Caco-2 (cell line): ENCODE results near the gene UBAP2. TPM values are rescaled to one million over a fixed set of nuclear protein-coding genes. Genes with fewer than 3 reads are reported as not detected.

ENCODE experiments used
- BruUV-seq: library from RNA; stranded (reverse); fragments of 400-500 nt; replicated peaks from 2 replicates; lab custom pipeline; 2021; lab: Mats Ljungman, UMichigan
- CTCF ChIA-PET: fragments of 300-600 bp; sonication (Branson Sonifier 250); formaldehyde crosslinking; loops from one replicate; lab custom pipeline; 2022; ENCODE audit warnings: antibody characterized with exemption; lab: Charles Lee
- POLR2A ChIA-PET: fragments of 300-600 bp; sonication (Branson Sonifier 250); formaldehyde crosslinking; loops from one replicate; lab custom pipeline; 2022; ENCODE audit warnings: antibody characterized with exemption; lab: Charles Lee
- DNase-seq, 2 experiments: peaks; one replicate each; pipeline versions ENCODE4 v3.0.0 to v3.0.0-alpha.2; 2020 to 2022
- H3K27me3 ChIP-seq: replicated peaks from 2 replicates; pipeline ENCODE4 v1.6.0; 2011; ENCODE audit warnings: low read length; ENCODE audit not compliant: control insufficient read depth, insufficient read depth
- H3K36me3 ChIP-seq: 2 replicates; pipeline ENCODE4 v1.5.1; 2011; ENCODE audit warnings: low read length; ENCODE audit not compliant: control insufficient read depth, insufficient read depth
- H3K4me1 ChIP-seq: fragments of 250-450 bp; sonication (Bioruptor Pico); 2 replicates; pipeline ENCODE4 v1.5.1; 2020; ENCODE audit warnings: mild to moderate bottlenecking
- H3K4me3 ChIP-seq: 2 replicates; pipeline ENCODE4 v1.5.1; 2011; ENCODE audit warnings: low read depth, mild to moderate bottlenecking, control low read depth, low read length
- H3K9me3 ChIP-seq: fragments of 250-450 bp; sonication (Bioruptor Pico); 2 replicates; pipeline ENCODE4 v1.5.1; 2020; ENCODE audit warnings: mild to moderate bottlenecking, moderate library complexity
- H3K27ac Mint-ChIP-seq: one replicate; pipeline ENCODE4 v1.8.0; 2022; ENCODE audit warnings: mixed read lengths; ENCODE audit not compliant: unreplicated experiment
- H3K27me3 Mint-ChIP-seq: one replicate; pipeline ENCODE4 v1.8.0; 2022; ENCODE audit warnings: mixed read lengths; ENCODE audit not compliant: insufficient read depth, unreplicated experiment
- H3K36me3 Mint-ChIP-seq: one replicate; pipeline ENCODE4 v1.8.0; 2022; ENCODE audit warnings: mild to moderate bottlenecking, mixed read lengths; ENCODE audit not compliant: insufficient read depth, unreplicated experiment
- H3K4me1 Mint-ChIP-seq: one replicate; pipeline ENCODE4 v1.8.0; 2022; ENCODE audit warnings: low read depth, mixed read lengths; ENCODE audit not compliant: unreplicated experiment
- H3K4me3 Mint-ChIP-seq: one replicate; pipeline ENCODE4 v1.8.0; 2022; ENCODE audit warnings: mild to moderate bottlenecking, moderate library complexity, mixed read lengths; ENCODE audit not compliant: unreplicated experiment
- H3K9me3 Mint-ChIP-seq: one replicate; pipeline ENCODE4 v1.8.0; 2022; ENCODE audit warnings: mixed read lengths; ENCODE audit not compliant: unreplicated experiment
- intact Hi-C: fragments of 100-400 bp; cut with micrococcal nuclease; formaldehyde crosslinking; loops from one replicate; pipeline ENCODE4 v1.10.0; 2022; ENCODE audit not compliant: unreplicated experiment
- total RNA-seq: library from RNA; stranded (reverse); gene quantifications from 2 replicates; pipeline ENCODE4 v1.2.3, GENCODE V29; 2022
- TF ChIP-seq, protein P1 (sequence below), 2 experiments: fragments of 200-600 bp in 1 of 2; IDR thresholded peaks; 1 replicate in 1 of 2; 2 replicates in 1 of 2; pipeline versions ENCODE4 v1.5.1 to v1.8.0; 2011 to 2022; ENCODE audit warnings: antibody characterized with exemption in 1 of 2, control low read depth in 1 of 2, inconsistent platforms in 1 of 2, low read depth in 1 of 2, low read length in 1 of 2, mild to moderate bottlenecking in 1 of 2, moderate library complexity in 1 of 2; ENCODE audit not compliant: insufficient read depth in 1 of 2, severe bottlenecking in 1 of 2, unreplicated experiment in 1 of 2

UBAP2 gene
- total RNA-seq, 1 experiment from 2014 or later, result 87.5 TPM

- no peak overlapping the region for H3K4me3 Mint-ChIP-seq
- peaks cover 7% of the 10 kb centered on the region; the same call in 1 of the 2 replicates for H3K4me1 ChIP-seq
- peaks cover 8% of the 10 kb centered on the region for H3K4me1 Mint-ChIP-seq
- no peaks in the 10 kb centered on the region for H3K9me3 ChIP-seq
- TF ChIP-seq, protein P1, sequence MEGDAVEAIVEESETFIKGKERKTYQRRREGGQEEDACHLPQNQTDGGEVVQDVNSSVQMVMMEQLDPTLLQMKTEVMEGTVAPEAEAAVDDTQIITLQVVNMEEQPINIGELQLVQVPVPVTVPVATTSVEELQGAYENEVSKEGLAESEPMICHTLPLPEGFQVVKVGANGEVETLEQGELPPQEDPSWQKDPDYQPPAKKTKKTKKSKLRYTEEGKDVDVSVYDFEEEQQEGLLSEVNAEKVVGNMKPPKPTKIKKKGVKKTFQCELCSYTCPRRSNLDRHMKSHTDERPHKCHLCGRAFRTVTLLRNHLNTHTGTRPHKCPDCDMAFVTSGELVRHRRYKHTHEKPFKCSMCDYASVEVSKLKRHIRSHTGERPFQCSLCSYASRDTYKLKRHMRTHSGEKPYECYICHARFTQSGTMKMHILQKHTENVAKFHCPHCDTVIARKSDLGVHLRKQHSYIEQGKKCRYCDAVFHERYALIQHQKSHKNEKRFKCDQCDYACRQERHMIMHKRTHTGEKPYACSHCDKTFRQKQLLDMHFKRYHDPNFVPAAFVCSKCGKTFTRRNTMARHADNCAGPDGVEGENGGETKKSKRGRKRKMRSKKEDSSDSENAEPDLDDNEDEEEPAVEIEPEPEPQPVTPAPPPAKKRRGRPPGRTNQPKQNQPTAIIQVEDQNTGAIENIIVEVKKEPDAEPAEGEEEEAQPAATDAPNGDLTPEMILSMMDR (IDR thresholded peaks at IDR 0.05; ENCODE audit: insufficient read depth in 1 of 2, low read depth in 1 of 2, low read length in 1 of 2, severe bottlenecking in 1 of 2, unreplicated experiment in 1 of 2), result no peak
- no TSS peak for BruUV-seq
- no peaks in the 10 kb centered on the region for H3K27me3 Mint-ChIP-seq
- POLR2A ChIA-PET, result no interaction called here
- no peaks in the 10 kb centered on the region for H3K27me3 ChIP-seq
- H3K36me3 Mint-ChIP-seq, result peaks cover 92% of the 10 kb centered on the region
- intact Hi-C loops, result no loop called here
- no peak for DNase-seq
- no peak overlapping the region for H3K4me3 ChIP-seq
- peaks cover 3% of the 10 kb centered on the region for H3K36me3 ChIP-seq
- H3K27ac Mint-ChIP-seq, result peak overlapping the region; percentile 61
- H3K9me3 Mint-ChIP-seq, result no peaks in the 10 kb centered on the region
- CTCF ChIA-PET, result interaction anchor here (1.4 kb wide), 1 partner anchor 131 kb away, joined by 4 read pairs; no protein-coding TSS in a partner anchor
Measured at GRCh38 chr9:33942471-33943083, 106.1 kb downstream of the UBAP2 start.

- Histone ChIP-seq H3K36me3 (peaks cover 3% of the 10 kb centered on the region), H3K4me3 (no peak overlapping the region), H3K9me3 (no peaks in the 10 kb centered on the region), H3K4me1 (peaks cover 7% of the 10 kb centered on the region; the same call in 1 of the 2 replicates), H3K27me3 (no peaks in the 10 kb centered on the region)
- intact Hi-C loops, result no loop called here
- BruUV-seq, result no TSS peak
- Mint-ChIP-seq H3K9me3 (no peaks in the 10 kb centered on the region), H3K27me3 (no peaks in the 10 kb centered on the region), H3K36me3 (peaks cover 91% of the 10 kb centered on the region), H3K4me3 (no peak overlapping the region), H3K27ac (no peak overlapping the region), H3K4me1 (peaks cover 8% of the 10 kb centered on the region)
- ChIA-PET POLR2A (no interaction called here), CTCF (interaction anchor here (0.6 kb wide), 1 partner anchor 15 kb away, joined by 4 read pairs; no protein-coding TSS in a partner anchor)
- no peak for DNase-seq
- TF ChIP-seq, protein P1 (IDR thresholded peaks at IDR 0.05; ENCODE audit: insufficient read depth in 1 of 2, low read depth in 1 of 2, low read length in 1 of 2, severe bottlenecking in 1 of 2, unreplicated experiment in 1 of 2), result no peak
Measured at GRCh38 chr9:33939924-33940874, 108.5 kb downstream of the UBAP2 start.

DNA sequence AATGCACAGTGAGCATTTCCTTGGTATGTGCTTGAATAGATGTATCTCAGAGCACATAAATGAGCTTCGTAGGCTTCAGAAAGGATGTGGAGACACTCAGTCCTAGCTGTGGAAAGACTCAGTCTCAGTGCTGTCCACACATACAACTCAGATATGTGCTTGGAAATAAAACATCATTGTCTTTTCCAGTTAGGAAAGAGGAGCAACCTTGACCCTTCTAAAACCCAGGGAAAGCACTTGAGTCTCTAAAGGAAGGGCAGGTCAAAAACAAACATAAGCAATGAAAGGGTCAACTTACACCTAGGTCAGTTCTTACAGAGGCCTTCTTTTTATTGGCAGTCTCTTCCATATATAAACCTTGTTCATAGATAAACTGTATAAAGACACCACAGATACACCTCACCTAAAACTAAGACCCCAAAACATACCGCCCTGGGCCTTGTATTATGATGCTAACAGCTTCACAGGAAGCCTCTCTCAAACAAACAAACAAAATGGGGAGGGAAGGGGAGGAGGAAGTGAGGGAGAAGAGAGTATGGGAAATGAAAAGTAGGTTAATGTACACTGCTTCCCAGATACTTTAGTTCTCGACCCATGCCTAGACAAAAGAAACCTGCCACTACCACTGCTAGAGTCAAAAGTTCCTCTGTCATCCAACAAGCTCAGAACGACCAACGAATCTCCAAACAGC lies 114.4 kb downstream of the UBAP2 start:
- no peak overlapping the region for H3K4me3 ChIP-seq
- Mint-ChIP-seq H3K27me3 (no peaks in the 10 kb centered on the region), H3K9me3 (no peaks in the 10 kb centered on the region), H3K36me3 (peaks cover 92% of the 10 kb centered on the region), H3K27ac (no peak overlapping the region), H3K4me1 (no peaks in the 10 kb centered on the region), H3K4me3 (no peak overlapping the region)
- H3K4me1 ChIP-seq, result peaks cover 5% of the 10 kb centered on the region; the same call in 1 of the 2 replicates
- BruUV-seq, result TSS peak; percentile 8
- H3K36me3 ChIP-seq, result peaks cover 4% of the 10 kb centered on the region; the same call in 1 of the 2 replicates
- DNase-seq, result no peak
- no peaks in the 10 kb centered on the region for H3K9me3 ChIP-seq
- intact Hi-C loops, result no loop called here
- TF ChIP-seq, protein P1 (IDR thresholded peaks at IDR 0.05; ENCODE audit: insufficient read depth in 1 of 2, low read depth in 1 of 2, low read length in 1 of 2, severe bottlenecking in 1 of 2, unreplicated experiment in 1 of 2), result no peak
- H3K27me3 ChIP-seq, result no peaks in the 10 kb centered on the region
- POLR2A ChIA-PET, result no interaction called here
- CTCF ChIA-PET, result no interaction called here
